ENCODE results near the gene POLR2B.

- TF ChIP-seq CTCF (IDR thresholded peaks at IDR 0.05), result no peak
- no peak for TF ChIP-seq POLR2A (IDR thresholded peaks at IDR 0.05)
These were observed 99.1 kb downstream of the POLR2B start for GRCh38 chr4:57077550-57078343.

Measured in esophagus squamous epithelium (tissue), 4 donors.